ENCODE results near the gene SLC25A23.

SLC25A23 gene

DNA sequence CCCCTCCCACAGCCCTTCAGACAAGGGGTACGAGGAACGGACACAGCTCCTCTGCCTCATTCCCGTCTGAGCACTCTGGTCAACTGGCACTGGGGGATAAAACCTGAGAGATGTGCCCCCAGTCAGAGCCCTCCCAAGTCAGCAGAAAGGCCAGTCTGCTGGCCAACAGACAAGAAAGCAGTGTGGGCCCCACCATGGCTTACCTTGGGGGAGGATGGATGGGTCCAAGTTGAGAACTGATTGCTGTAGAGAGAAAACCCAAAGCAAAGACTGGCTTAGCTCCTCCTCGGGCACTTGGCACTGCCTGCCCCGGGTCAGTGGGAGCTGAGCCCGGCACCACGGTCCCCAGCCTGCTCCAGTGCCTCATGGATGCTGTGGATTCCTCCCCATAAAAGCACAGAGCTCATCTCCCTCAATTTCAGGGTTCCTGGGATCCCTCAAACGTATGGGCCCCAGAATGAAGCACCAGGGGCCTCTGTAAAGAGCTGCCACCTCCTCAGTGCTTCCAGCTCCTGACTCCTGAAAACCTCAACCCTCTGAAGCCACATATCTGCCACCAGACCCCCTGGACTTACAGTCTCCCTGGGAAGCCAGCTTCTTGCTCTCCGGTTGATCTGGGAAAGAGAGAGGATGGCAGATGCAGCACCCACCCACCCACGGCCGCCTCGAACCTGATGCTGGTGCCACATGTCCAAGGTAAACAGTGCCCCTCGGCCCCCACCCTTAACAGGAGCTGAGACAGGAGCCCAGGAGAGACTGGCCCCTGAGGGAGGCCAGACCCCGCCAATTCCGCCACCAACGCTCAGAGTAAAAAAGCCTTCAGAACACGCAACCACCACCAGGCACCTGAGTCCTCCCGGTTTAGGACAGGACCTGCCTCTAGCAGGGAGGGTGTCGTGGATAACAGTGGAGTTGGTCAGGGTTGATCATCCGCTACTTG, 38.2 kb downstream of the SLC25A23 start:
- H3K4me1 ChIP-seq (ENCODE audit: control insufficient read depth, insufficient read depth, low read length) = no peaks in the 10 kb centered on the region
- no peak overlapping the region for H3K9ac ChIP-seq (ENCODE audit: low read depth, low read length)
- H3K4me3 ChIP-seq (ENCODE audit: low read depth, low read length) = no peak overlapping the region
- H3K9me3 ChIP-seq (ENCODE audit: control insufficient read depth, insufficient read depth, low read length) = peaks cover 4% of the 10 kb centered on the region; the same call in 1 of the 2 replicates
- H3K36me3 ChIP-seq (ENCODE audit: control insufficient read depth, insufficient read depth, low read length) = peaks cover 65% of the 10 kb centered on the region
- H3K27ac ChIP-seq (ENCODE audit: low read depth, low read length) = no peak overlapping the region
- H3K27me3 ChIP-seq (ENCODE audit: control insufficient read depth, insufficient read depth, low read length) = no peaks in the 10 kb centered on the region

DNA sequence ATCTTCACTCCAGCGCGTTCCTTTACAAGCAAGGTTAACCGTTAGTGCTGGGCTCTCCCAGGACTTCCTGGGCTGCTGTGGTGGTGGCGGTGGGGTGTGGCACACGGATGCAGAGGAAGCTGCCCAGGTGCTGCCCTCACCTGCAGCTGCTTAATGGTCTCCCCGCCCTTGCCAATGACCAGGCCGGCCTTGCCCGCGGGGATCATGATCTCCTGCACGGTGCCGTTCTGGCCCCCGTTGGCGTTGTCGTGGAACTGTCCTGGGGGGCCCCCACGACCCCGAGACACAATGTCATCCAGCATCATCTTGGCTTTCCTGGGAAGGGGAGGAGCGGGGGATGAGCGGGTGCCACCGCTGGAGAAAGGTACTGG, 41.0 kb downstream of the SLC25A23 start:
- Histone ChIP-seq H3K4me1 (ENCODE audit: control insufficient read depth, insufficient read depth, low read length) (no peaks in the 10 kb centered on the region), H3K27me3 (ENCODE audit: control insufficient read depth, insufficient read depth, low read length) (no peaks in the 10 kb centered on the region), H3K27ac (ENCODE audit: low read depth, low read length) (no peak overlapping the region), H3K36me3 (ENCODE audit: control insufficient read depth, insufficient read depth, low read length) (peaks cover 90% of the 10 kb centered on the region), H3K9ac (ENCODE audit: low read depth, low read length) (no peak overlapping the region), H3K4me3 (ENCODE audit: low read depth, low read length) (no peak overlapping the region), H3K9me3 (ENCODE audit: control insufficient read depth, insufficient read depth, low read length) (no peaks in the 10 kb centered on the region)

DNA sequence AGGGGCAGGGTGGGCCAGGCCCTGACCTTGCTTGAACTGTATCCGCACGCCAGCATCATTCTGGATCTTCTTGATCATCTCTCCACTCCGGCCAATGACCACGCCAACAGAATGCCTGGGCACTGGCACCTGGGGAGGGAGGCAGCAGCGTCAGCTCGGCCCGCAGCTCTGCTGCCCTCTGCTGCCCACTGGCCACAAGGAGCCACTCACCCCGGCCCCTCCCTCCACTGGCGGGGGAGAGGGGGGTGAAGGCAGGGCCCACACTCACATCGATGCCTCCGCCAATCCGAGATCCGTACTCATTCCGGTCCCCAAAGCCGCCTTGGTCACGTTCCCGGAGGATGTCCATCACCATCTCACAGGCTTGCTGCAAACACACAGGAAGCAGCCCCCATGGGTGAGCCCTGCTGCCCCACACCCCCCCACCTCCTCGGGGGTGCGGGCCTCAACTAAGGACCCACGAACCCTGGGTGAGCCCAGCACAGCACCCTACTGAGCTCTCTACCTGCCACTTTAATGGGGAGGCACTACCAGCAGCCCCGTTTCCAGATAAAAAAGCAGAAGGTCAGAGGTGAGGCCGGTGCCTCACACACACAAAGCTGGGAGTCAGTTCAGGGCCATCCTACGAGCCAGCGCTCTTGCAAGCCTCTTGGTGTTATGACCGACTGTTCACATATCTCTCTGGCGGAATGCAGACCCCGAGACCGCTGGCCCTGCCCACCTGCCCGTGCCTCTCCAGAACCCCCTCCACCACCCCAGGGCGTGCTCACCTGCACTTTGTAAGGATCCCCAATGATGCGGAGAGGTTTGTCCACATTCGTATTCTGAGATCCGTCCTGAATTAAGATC, 41.7 kb downstream of the SLC25A23 start:
- Histone ChIP-seq H3K4me1 (ENCODE audit: control insufficient read depth, insufficient read depth, low read length) (no peaks in the 10 kb centered on the region), H3K27me3 (ENCODE audit: control insufficient read depth, insufficient read depth, low read length) (no peaks in the 10 kb centered on the region), H3K9ac (ENCODE audit: low read depth, low read length) (no peak overlapping the region), H3K9me3 (ENCODE audit: control insufficient read depth, insufficient read depth, low read length) (no peaks in the 10 kb centered on the region), H3K4me3 (ENCODE audit: low read depth, low read length) (no peak overlapping the region), H3K27ac (ENCODE audit: low read depth, low read length) (no peak overlapping the region), H3K36me3 (ENCODE audit: control insufficient read depth, insufficient read depth, low read length) (peaks cover 93% of the 10 kb centered on the region)

DNA sequence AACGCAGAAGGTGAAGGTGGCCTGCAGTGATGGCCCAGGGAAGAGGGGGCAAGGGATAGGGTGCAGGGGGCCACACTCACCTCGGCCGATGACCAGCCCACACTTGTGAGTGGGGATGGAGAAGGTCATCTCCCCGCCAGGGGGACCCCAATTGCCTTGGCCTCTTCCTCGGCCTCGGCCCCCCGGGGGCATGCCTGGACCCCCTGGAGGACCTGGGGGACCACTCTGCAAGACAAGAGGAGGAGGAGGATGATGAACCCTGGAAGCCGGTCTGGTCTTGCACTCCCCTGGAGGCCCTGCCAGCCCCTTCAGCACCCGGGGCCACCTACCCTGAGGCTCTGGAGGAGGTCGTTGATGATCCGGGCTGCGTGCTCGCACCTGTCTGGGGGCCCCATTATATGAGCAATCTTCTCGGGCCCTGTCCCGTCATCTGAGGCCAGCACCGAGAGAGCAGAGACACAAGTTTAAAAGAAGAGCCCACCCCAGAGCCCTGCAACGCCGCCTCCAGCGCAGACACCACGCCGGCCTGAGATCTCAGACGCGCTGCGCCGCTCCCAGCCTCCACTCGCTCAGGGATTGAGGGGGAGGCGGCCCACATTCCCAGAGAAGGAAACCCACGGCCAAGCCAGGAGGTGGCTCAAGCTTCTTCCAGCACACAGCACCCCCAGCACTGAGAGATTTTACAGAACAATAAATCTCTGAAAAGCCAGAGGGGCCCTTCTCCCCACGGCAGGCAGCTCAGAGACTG, 42.8 kb downstream of the SLC25A23 start:
- peaks cover 82% of the 10 kb centered on the region for H3K36me3 ChIP-seq (ENCODE audit: control insufficient read depth, insufficient read depth, low read length)
- no peaks in the 10 kb centered on the region for H3K27me3 ChIP-seq (ENCODE audit: control insufficient read depth, insufficient read depth, low read length)
- H3K4me3 ChIP-seq (ENCODE audit: low read depth, low read length) = no peak overlapping the region
- no peak overlapping the region for H3K9ac ChIP-seq (ENCODE audit: low read depth, low read length)
- H3K9me3 ChIP-seq (ENCODE audit: control insufficient read depth, insufficient read depth, low read length) = no peaks in the 10 kb centered on the region
- peaks cover 6% of the 10 kb centered on the region; the same call in 1 of the 2 replicates for H3K4me1 ChIP-seq (ENCODE audit: control insufficient read depth, insufficient read depth, low read length)
- H3K27ac ChIP-seq (ENCODE audit: low read depth, low read length) = no peak overlapping the region

DNA sequence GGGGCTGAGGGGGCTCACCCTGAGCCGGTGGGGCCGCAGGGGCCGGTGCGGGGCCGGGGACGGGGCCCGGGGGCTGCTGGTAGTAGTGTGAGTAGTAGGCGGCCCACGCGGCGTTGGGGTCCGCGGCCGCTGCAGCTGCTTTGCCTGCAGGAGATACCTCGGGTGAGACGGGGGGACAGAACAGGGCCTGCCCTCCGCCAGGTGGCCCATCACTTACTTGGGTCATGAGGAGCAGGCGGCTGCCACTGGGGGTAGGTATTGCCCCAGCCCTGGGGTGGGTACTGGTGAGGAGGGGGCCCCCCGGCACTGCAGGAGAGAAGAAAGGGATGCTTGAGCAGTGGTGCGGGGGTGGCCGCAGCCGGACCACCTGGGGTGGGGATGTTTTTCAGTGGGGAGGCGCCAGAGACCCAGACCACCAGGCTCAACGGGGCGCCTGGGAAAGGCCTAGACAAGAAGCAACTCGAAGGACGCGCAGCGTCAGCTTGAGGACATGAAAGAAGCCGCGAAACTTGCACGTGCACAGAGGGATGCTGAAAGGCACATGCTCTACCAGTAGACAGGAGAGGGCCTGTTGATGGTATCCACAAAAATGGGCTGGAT, 43.9 kb downstream of the SLC25A23 start:
- H3K9me3 ChIP-seq (ENCODE audit: control insufficient read depth, insufficient read depth, low read length) = no peaks in the 10 kb centered on the region
- no peaks in the 10 kb centered on the region for H3K27me3 ChIP-seq (ENCODE audit: control insufficient read depth, insufficient read depth, low read length)
- H3K27ac ChIP-seq (ENCODE audit: low read depth, low read length) = no peak overlapping the region
- H3K4me1 ChIP-seq (ENCODE audit: control insufficient read depth, insufficient read depth, low read length) = peaks cover 6% of the 10 kb centered on the region; the same call in 1 of the 2 replicates
- H3K4me3 ChIP-seq (ENCODE audit: low read depth, low read length) = no peak overlapping the region
- peaks cover 70% of the 10 kb centered on the region for H3K36me3 ChIP-seq (ENCODE audit: control insufficient read depth, insufficient read depth, low read length)
- H3K9ac ChIP-seq (ENCODE audit: low read depth, low read length) = no peak overlapping the region

DNA sequence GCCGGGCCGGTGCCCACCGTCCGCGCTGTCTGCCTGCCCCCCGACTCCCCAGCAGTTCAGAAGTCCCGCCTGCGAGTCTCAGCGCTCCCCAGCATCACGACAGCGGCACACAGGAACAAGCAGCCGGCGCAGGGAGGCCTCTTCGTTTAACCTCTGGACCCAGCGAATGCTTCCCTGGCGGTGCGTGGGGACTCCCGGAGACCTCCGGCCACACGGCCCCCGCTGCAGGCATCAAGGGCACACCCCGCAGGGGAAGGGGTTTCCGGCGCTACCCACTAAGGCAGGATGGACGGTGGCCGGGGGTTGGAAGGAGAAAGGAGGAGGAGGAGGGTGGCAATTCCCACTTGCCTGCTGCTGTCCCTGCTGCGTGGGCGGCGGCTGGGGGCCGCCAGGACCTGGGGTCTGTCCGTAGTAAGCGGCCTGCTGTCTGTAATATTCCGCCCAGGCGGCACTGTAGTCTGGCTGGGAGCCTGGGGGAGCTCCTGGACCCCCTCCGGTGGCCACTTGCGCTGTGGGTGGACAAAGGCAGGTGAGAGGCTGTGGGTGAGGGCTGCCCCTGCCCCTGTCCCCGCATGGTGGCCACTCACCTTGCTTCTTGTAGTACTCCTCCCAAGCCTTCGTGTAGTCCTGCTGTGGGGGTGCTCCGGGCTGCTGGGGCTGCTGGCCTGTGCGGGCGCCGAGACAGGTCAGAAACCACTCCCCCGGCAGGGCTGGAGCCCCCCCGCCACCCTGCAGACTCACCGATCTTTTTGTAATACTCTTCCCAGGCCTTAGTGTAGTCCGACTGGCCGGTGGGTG, 44.6 kb downstream of the SLC25A23 start:
- no peaks in the 10 kb centered on the region for H3K27me3 ChIP-seq (ENCODE audit: control insufficient read depth, insufficient read depth, low read length)
- H3K4me3 ChIP-seq (ENCODE audit: low read depth, low read length) = no peak overlapping the region
- H3K27ac ChIP-seq (ENCODE audit: low read depth, low read length) = peak overlapping the region; percentile 5
- peaks cover 6% of the 10 kb centered on the region; the same call in 1 of the 2 replicates for H3K4me1 ChIP-seq (ENCODE audit: control insufficient read depth, insufficient read depth, low read length)
- H3K9me3 ChIP-seq (ENCODE audit: control insufficient read depth, insufficient read depth, low read length) = no peaks in the 10 kb centered on the region
- no peak overlapping the region for H3K9ac ChIP-seq (ENCODE audit: low read depth, low read length)
- peaks cover 64% of the 10 kb centered on the region for H3K36me3 ChIP-seq (ENCODE audit: control insufficient read depth, insufficient read depth, low read length)

DNA sequence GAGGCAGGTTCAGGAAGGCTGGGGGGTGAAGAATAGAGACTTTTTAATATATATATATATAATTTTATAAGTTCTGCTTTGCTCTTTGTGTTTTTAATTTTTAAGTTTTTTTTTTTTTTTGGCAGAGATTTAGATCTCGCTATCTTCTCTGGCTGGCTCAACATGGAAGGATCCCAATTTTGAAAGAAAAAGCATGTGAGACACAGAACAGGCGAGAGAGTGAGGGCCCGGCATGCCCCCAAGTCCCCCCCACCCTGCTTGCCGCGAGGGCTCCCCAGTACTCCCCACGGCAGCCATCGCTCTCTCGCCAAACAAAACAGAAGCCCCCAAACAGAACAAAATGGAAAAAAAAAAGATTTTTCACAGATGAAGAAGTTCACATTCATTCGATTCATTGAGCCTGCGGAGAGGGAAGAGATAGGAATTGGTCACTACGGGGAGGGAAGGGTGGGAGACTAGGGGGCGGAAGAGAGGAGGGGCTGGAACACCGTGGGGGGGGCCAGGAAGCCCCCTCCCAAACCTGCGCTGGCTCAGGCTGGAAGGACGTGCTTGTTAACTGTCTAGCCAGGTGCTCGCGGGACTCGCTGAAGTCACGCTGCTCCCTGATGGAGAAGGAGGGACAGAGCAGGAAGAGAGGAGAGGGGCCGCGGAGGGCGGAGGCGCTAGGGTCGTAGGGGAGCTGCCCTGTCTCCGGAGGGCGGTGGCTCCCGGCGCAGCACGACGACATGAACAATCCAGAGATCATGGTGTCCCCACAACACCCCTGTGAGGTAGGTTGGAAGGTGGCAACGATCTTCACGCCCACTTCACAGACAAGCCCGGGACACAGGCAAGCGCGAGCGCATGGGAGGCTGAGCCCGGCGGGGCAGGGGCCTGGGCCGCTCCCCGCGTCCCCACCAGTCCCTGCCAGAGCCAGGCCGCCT, 45.6 kb downstream of the SLC25A23 start:
- Histone ChIP-seq H3K4me3 (ENCODE audit: low read depth, low read length) (no peak overlapping the region), H3K4me1 (ENCODE audit: control insufficient read depth, insufficient read depth, low read length) (peaks cover 6% of the 10 kb centered on the region; the same call in 1 of the 2 replicates), H3K9ac (ENCODE audit: low read depth, low read length) (no peak overlapping the region), H3K36me3 (ENCODE audit: control insufficient read depth, insufficient read depth, low read length) (peaks cover 53% of the 10 kb centered on the region), H3K9me3 (ENCODE audit: control insufficient read depth, insufficient read depth, low read length) (no peaks in the 10 kb centered on the region), H3K27me3 (ENCODE audit: control insufficient read depth, insufficient read depth, low read length) (no peaks in the 10 kb centered on the region), H3K27ac (ENCODE audit: low read depth, low read length) (no peak overlapping the region)

DNA sequence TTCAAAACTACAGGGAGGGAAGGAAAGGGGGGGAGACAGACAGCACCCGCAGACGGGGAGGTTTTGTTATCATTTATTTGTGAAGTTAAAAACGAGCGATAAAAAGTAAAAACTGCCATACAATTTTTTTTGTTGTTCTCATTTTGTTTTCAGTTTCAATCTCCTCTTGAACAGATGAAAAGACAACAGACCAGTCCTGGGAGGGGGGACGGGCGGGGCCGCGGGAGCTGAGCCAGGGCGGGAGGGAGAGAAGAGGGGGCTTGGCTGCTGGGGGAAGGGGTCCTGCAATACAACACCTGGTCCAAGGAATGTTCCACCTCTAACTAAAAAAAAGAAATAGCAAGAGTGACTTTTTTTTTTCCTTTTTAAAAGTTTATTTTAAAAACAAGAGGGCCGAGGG, 46.3 kb downstream of the SLC25A23 start:
- no peak overlapping the region for H3K9ac ChIP-seq (ENCODE audit: low read depth, low read length)
- H3K4me3 ChIP-seq (ENCODE audit: low read depth, low read length) = no peak overlapping the region
- no peak overlapping the region for H3K27ac ChIP-seq (ENCODE audit: low read depth, low read length)
- no peaks in the 10 kb centered on the region for H3K9me3 ChIP-seq (ENCODE audit: control insufficient read depth, insufficient read depth, low read length)
- H3K4me1 ChIP-seq (ENCODE audit: control insufficient read depth, insufficient read depth, low read length) = peaks cover 6% of the 10 kb centered on the region; the same call in 1 of the 2 replicates
- H3K36me3 ChIP-seq (ENCODE audit: control insufficient read depth, insufficient read depth, low read length) = peaks cover 46% of the 10 kb centered on the region
- H3K27me3 ChIP-seq (ENCODE audit: control insufficient read depth, insufficient read depth, low read length) = no peaks in the 10 kb centered on the region

DNA sequence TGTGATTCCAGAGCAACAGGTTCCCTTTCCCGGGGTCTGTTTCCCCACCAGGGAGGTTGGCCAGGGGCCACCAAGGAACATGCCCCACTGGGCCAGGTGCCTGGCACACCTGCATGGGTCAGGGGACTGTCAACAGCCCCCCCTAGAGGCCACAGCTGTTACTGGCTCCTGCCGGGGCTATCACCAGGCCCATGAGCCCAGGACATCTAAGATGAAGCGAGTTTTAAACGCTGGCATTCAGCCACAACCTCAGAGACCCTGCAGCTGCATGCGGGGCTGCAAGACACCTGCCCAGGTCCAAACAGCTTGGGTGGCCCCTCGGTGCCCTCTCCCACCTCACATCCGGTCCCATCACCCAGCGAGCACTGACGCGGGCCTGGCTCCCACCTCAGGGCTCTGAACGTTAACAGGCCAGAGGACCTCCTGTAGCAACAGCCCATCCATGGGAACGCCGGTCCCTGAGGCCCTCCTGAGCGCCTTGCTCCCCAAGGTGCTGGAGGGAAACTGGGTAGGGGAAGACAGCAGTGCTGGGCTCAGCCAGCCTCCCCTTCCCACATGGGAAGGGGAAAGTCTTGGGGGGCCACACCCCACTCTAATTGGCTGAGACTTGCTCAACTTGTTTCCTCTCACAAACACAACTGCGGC, 47.0 kb downstream of the SLC25A23 start:
- peak overlapping the region; percentile 64 for H3K27ac ChIP-seq (ENCODE audit: low read depth, low read length)

More for the DNA sequence above, 47.0 kb downstream of the SLC25A23 start:
- Histone ChIP-seq H3K27me3 (ENCODE audit: control insufficient read depth, insufficient read depth, low read length) (no peaks in the 10 kb centered on the region), H3K4me3 (ENCODE audit: low read depth, low read length) (no peak overlapping the region), H3K36me3 (ENCODE audit: control insufficient read depth, insufficient read depth, low read length) (peaks cover 39% of the 10 kb centered on the region), H3K9me3 (ENCODE audit: control insufficient read depth, insufficient read depth, low read length) (no peaks in the 10 kb centered on the region), H3K4me1 (ENCODE audit: control insufficient read depth, insufficient read depth, low read length) (peaks cover 6% of the 10 kb centered on the region; the same call in 1 of the 2 replicates), H3K9ac (ENCODE audit: low read depth, low read length) (no peak overlapping the region)

Measured in HUES48 (cell line).